C4-2B (cell line): Measurements from ENCODE around the gene ABO.
"Not testable (repeated sequence)": the region's sequence is repeated elsewhere in the genome, so short reads cannot be mapped to it uniquely, and the experiment has no call there.

Experiments
- ZFX ChIP-seq: fragments of 450-650 bp; IDR thresholded peaks from 2 replicates; pipeline ENCODE4 v1.6.1; 2017
- TF ChIP-seq, protein P1 (sequence below): fragments of 450-650 bp; conservative IDR thresholded peaks from 2 replicates; pipeline ENCODE4 v1.5.1; 2017; ENCODE audit warnings: mild to moderate bottlenecking

DNA sequence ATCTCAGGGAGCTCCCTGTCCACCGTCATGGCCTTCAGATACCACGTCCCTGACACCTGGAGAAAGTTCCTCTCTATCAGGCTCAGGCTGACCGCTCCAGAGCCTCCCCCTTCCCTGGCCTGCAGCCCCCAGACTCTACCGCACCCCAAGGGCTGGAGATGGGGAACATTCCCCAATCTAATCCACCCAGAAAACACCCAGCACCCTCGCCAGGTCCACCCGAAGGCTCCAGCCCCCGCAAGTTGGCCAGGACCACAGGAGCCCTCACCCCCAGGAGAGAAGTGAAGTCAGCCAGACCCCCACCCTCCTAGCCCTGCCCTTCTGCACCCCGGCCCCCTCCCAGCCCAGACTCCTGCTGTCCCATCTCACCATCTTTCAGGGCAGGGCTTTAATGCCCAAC, 47.0 kb downstream of the ABO start:
- TF ChIP-seq, protein P1, sequence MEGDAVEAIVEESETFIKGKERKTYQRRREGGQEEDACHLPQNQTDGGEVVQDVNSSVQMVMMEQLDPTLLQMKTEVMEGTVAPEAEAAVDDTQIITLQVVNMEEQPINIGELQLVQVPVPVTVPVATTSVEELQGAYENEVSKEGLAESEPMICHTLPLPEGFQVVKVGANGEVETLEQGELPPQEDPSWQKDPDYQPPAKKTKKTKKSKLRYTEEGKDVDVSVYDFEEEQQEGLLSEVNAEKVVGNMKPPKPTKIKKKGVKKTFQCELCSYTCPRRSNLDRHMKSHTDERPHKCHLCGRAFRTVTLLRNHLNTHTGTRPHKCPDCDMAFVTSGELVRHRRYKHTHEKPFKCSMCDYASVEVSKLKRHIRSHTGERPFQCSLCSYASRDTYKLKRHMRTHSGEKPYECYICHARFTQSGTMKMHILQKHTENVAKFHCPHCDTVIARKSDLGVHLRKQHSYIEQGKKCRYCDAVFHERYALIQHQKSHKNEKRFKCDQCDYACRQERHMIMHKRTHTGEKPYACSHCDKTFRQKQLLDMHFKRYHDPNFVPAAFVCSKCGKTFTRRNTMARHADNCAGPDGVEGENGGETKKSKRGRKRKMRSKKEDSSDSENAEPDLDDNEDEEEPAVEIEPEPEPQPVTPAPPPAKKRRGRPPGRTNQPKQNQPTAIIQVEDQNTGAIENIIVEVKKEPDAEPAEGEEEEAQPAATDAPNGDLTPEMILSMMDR, result not testable (repeated sequence)
- TF ChIP-seq ZFX, result not testable (repeated sequence)
